ENCODE measurements around the gene CTBP2. TPM values are rescaled to one million over a fixed set of nuclear protein-coding genes. Genes with fewer than 3 reads are reported as not detected.

Gene CTBP2
- total RNA-seq, 6 experiments from 2014 or later, result 3.2 to 8.2 (median 5.4) TPM

- intact Hi-C loops (cut with DNase I), result no loop called here
- H3K4me3 ChIP-seq, result no peak overlapping the region
- H3K9me3 ChIP-seq, result no peaks in the 10 kb centered on the region
- no peak for DNase-seq
- TF ChIP-seq POLR2A (IDR thresholded peaks at IDR 0.05), result no peak
- no peak for TF ChIP-seq CTCF (IDR thresholded peaks at IDR 0.05)
- no peaks in the 10 kb centered on the region for H3K36me3 ChIP-seq
- WGBS (ENCODE audit: insufficient coverage, low coverage, low lambda C conversion rate, missing lambda C conversion rate), result 36% methylated on average over 8 of the region's 8 CpGs
- H3K4me1 ChIP-seq, result no peaks in the 10 kb centered on the region
- no peak overlapping the region for H3K27ac ChIP-seq
- ATAC-seq, result peak in 3 of 4 donors; percentile 21 to 38 (median 36)
- H3K27me3 ChIP-seq, result no peaks in the 10 kb centered on the region
Measured at GRCh38 chr10:125175807-125176206, 15.4 kb upstream of the CTBP2 start.

- ATAC-seq (no peak), DNase-seq (no peak)
- no peak overlapping the region for H3K4me3 ChIP-seq
- H3K9me3 ChIP-seq, result no peaks in the 10 kb centered on the region
- no peak overlapping the region for H3K27ac ChIP-seq
- no peak for TF ChIP-seq POLR2A (IDR thresholded peaks at IDR 0.05)
- no peak for TF ChIP-seq CTCF (IDR thresholded peaks at IDR 0.05)
- no peaks in the 10 kb centered on the region for H3K27me3 ChIP-seq
- 33% methylated on average over 9 of the region's 9 CpGs for WGBS (ENCODE audit: insufficient coverage, low coverage, low lambda C conversion rate, missing lambda C conversion rate)
- intact Hi-C loops (cut with DNase I), result no loop called here
- H3K4me1 ChIP-seq, result no peaks in the 10 kb centered on the region
- H3K36me3 ChIP-seq, result no peaks in the 10 kb centered on the region
Measured at GRCh38 chr10:125174360-125174759, 14.0 kb upstream of the CTBP2 start.

- no peaks in the 10 kb centered on the region for H3K9me3 ChIP-seq
- ATAC-seq, result no peak
- no peak for DNase-seq
- H3K36me3 ChIP-seq, result no peaks in the 10 kb centered on the region
- H3K27me3 ChIP-seq, result no peaks in the 10 kb centered on the region
- intact Hi-C loops (cut with DNase I), result no loop called here
- WGBS (ENCODE audit: insufficient coverage, low coverage, low lambda C conversion rate, missing lambda C conversion rate), result 89% methylated on average over 8 of the region's 9 CpGs
- no peak overlapping the region for H3K27ac ChIP-seq
- H3K4me1 ChIP-seq, result no peaks in the 10 kb centered on the region
- no peak for TF ChIP-seq POLR2A (IDR thresholded peaks at IDR 0.05)
- no peak for TF ChIP-seq CTCF (IDR thresholded peaks at IDR 0.05)
- no peak overlapping the region for H3K4me3 ChIP-seq
Measured at GRCh38 chr10:125172694-125173093, 12.3 kb upstream of the CTBP2 start.

- ATAC-seq, result no peak
- no peaks in the 10 kb centered on the region for H3K36me3 ChIP-seq
- H3K9me3 ChIP-seq, result no peaks in the 10 kb centered on the region
- no peak overlapping the region for H3K4me3 ChIP-seq
- WGBS (ENCODE audit: insufficient coverage, low coverage, low lambda C conversion rate, missing lambda C conversion rate), result 67% methylated on average over 10 of the region's 12 CpGs
- H3K4me1 ChIP-seq, result no peaks in the 10 kb centered on the region
- no peak for DNase-seq
- TF ChIP-seq POLR2A (IDR thresholded peaks at IDR 0.05) (no peak), CTCF (IDR thresholded peaks at IDR 0.05) (no peak)
- H3K27ac ChIP-seq, result no peak overlapping the region
- intact Hi-C loops (cut with DNase I), result no loop called here
- no peaks in the 10 kb centered on the region for H3K27me3 ChIP-seq
Measured at GRCh38 chr10:125171402-125172306, 11.3 kb upstream of the CTBP2 start.

All from right lobe of liver (tissue), 6 donors.